ENCODE results near the gene CROCC2. TPM values are rescaled to one million over a fixed set of nuclear protein-coding genes. Genes with fewer than 3 reads are reported as not detected.

Gene CROCC2
- polyA plus RNA-seq, 1 donor (not counting 4 experiments of a cell fraction or from before 2014, with no cell fraction given): not detected

DNA sequence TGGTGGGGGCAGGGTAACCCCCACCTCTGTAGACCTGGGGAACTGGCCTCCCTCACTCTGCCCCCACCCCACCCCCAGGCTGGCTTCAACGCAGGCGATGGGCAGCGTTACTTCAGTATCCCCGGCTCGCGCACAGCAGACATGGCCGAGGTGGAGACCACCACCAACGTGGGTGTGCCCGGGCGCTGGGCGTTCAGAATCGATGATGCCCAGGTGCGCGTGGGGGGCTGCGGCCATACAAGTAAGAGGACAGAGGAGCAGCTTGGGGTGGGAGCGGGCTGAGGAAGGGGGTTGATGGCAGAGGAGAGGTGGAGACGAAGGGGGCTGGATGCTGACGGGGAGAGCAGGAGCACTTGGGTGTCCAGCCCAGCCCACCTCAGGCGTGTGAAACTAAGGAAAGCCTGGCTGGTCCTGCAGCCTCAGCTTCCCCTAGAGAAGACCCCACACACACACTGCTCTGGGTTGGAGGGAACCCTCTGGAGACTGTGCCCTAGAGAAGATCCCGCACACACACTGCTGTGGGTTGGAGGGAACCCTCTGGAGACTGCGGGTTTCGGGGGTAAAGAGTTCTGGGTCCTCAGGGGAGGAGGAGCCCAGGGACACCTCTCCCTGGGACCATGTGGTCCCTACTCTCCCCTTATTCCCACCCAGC, 128.5 kb downstream of the CROCC2 start:
- Histone ChIP-seq H3K79me2 (ENCODE audit: control insufficient read depth, insufficient read depth, low read length) (no peaks in the 10 kb centered on the region), H3K9ac (ENCODE audit: control insufficient read depth, extremely low read depth, insufficient read depth, low read length) (no peak overlapping the region), H3K9me3 (ENCODE audit: control insufficient read depth, low read depth, low read length) (no peaks in the 10 kb centered on the region), H3K9me1 (ENCODE audit: control insufficient read depth, extremely low read depth, insufficient read depth, low read length) (no peaks in the 10 kb centered on the region), H3K4me3 (ENCODE audit: control insufficient read depth in 2 of 3, extremely low read depth in 1 of 3, insufficient read depth in 2 of 3, low read depth in 1 of 3, low read length in 3 of 3) (no peak overlapping the region), H3K4me1 (ENCODE audit: control insufficient read depth, extremely low read depth, insufficient read depth, low read length) (peaks cover 8% of the 10 kb centered on the region), H3K36me3 (ENCODE audit: control insufficient read depth in 2 of 2, extremely low read depth in 1 of 2, insufficient read depth in 2 of 2, low read length in 2 of 2) (no peaks in the 10 kb centered on the region), H3K4me2 (ENCODE audit: control insufficient read depth, extremely low read depth, insufficient read depth, low read depth, low read length) (no peak overlapping the region), H2AFZ (ENCODE audit: control insufficient read depth, low read length) (no peak overlapping the region), H4K20me1 (ENCODE audit: control insufficient read depth, extremely low read depth, insufficient read depth, low read length) (no peaks in the 10 kb centered on the region), H3K27me3 (ENCODE audit: control insufficient read depth, extremely low read depth, insufficient read depth, low read length) (peaks cover 36% of the 10 kb centered on the region), H3K27ac (ENCODE audit: control insufficient read depth, insufficient read depth, low read length) (no peak overlapping the region)
- TF ChIP-seq, protein P1, sequence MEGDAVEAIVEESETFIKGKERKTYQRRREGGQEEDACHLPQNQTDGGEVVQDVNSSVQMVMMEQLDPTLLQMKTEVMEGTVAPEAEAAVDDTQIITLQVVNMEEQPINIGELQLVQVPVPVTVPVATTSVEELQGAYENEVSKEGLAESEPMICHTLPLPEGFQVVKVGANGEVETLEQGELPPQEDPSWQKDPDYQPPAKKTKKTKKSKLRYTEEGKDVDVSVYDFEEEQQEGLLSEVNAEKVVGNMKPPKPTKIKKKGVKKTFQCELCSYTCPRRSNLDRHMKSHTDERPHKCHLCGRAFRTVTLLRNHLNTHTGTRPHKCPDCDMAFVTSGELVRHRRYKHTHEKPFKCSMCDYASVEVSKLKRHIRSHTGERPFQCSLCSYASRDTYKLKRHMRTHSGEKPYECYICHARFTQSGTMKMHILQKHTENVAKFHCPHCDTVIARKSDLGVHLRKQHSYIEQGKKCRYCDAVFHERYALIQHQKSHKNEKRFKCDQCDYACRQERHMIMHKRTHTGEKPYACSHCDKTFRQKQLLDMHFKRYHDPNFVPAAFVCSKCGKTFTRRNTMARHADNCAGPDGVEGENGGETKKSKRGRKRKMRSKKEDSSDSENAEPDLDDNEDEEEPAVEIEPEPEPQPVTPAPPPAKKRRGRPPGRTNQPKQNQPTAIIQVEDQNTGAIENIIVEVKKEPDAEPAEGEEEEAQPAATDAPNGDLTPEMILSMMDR (optimal IDR thresholded peaks at IDR 0.05 in 1 of 3, IDR thresholded peaks at IDR 0.05 in 1 of 3, conservative IDR thresholded peaks at IDR 0.05 in 1 of 3; ENCODE audit: extremely low read depth in 1 of 3, insufficient read depth in 2 of 3, low read length in 3 of 3): no peak
- no peak for TF ChIP-seq EZH2 (IDR thresholded peaks at IDR 0.05; ENCODE audit: low read length)
- FAIRE-seq (no peak), DNase-seq (ENCODE audit: low read depth, low spot score) (no peak)
- dilution Hi-C loops (cut with MboI; ENCODE audit: extremely low pct_ligation_motif_present, low sequenced_read_pairs): no loop called here

DNA sequence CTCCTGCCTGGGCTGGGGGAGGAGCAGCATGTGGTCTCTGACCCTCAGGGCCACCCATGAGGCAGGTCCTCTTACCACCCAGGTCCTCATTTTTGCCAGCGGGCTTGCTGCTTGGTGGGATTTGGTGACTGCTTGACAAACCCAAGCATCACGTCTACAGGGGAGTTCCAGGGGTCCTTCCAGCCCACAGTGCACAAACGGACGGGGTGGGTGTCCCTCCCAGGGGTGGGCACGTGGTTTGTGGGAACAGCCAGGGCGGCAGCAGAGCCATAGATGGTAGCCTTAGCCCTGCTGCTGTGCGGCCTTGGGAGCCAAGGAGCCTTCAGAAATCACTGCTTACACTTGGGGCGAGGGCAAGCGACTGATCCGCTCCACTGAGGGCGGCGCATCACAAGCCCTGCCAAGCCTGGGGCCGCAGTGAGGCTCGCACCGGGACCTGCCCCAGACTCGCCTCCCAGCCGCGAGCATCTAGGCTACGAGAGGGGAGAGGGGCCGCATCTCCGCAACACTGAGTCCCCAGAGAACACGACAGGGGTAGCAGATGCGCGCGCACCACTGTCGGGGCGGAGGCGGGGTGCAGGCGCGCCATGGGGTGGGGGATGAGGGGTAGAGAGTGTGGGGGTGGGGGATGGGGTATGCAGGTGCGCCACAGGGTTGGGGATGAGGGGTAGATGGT, 129.1 kb downstream of the CROCC2 start:
- Histone ChIP-seq H3K27ac (ENCODE audit: control insufficient read depth, insufficient read depth, low read length) (no peak overlapping the region), H2AFZ (ENCODE audit: control insufficient read depth, low read length) (no peak overlapping the region), H3K9me1 (ENCODE audit: control insufficient read depth, extremely low read depth, insufficient read depth, low read length) (no peaks in the 10 kb centered on the region), H4K20me1 (ENCODE audit: control insufficient read depth, extremely low read depth, insufficient read depth, low read length) (no peaks in the 10 kb centered on the region), H3K4me3 (ENCODE audit: control insufficient read depth in 2 of 3, extremely low read depth in 1 of 3, insufficient read depth in 2 of 3, low read depth in 1 of 3, low read length in 3 of 3) (no peak overlapping the region), H3K79me2 (ENCODE audit: control insufficient read depth, insufficient read depth, low read length) (no peaks in the 10 kb centered on the region), H3K4me2 (ENCODE audit: control insufficient read depth, extremely low read depth, insufficient read depth, low read depth, low read length) (no peak overlapping the region), H3K9me3 (ENCODE audit: control insufficient read depth, low read depth, low read length) (no peaks in the 10 kb centered on the region), H3K36me3 (ENCODE audit: control insufficient read depth in 2 of 2, extremely low read depth in 1 of 2, insufficient read depth in 2 of 2, low read length in 2 of 2) (no peaks in the 10 kb centered on the region), H3K9ac (ENCODE audit: control insufficient read depth, extremely low read depth, insufficient read depth, low read length) (no peak overlapping the region), H3K27me3 (ENCODE audit: control insufficient read depth, extremely low read depth, insufficient read depth, low read length) (peaks cover 37% of the 10 kb centered on the region), H3K4me1 (ENCODE audit: control insufficient read depth, extremely low read depth, insufficient read depth, low read length) (peaks cover 8% of the 10 kb centered on the region)
- DNase-seq (ENCODE audit: low read depth, low spot score) (no peak), FAIRE-seq (no peak)
- TF ChIP-seq, protein P1 (optimal IDR thresholded peaks at IDR 0.05 in 1 of 3, IDR thresholded peaks at IDR 0.05 in 1 of 3, conservative IDR thresholded peaks at IDR 0.05 in 1 of 3; ENCODE audit: extremely low read depth in 1 of 3, insufficient read depth in 2 of 3, low read length in 3 of 3): no peak
- no peak for TF ChIP-seq EZH2 (IDR thresholded peaks at IDR 0.05; ENCODE audit: low read length)
- dilution Hi-C loops (cut with MboI; ENCODE audit: extremely low pct_ligation_motif_present, low sequenced_read_pairs): no loop called here

Measured in keratinocyte (primary cell).